Uterus (tissue), 4 donors: ENCODE data around the gene POLR2H. TPM values are rescaled to one million over a fixed set of nuclear protein-coding genes. Genes with fewer than 3 reads are reported as not detected.
"Not testable (repeated sequence)": the region's sequence is repeated elsewhere in the genome, so short reads cannot be mapped to it uniquely, and the experiment has no call there.

Source experiments
- DNase-seq, 2 donors: peaks; one replicate each; pipeline ENCODE4 v3.0.0-alpha.2; 2019 to 2020
- H3K27ac ChIP-seq, 2 donors: fragments of 200-600 bp; sonication (generic); 1 replicate in 1 of 2; 2 replicates in 1 of 2; pipeline ENCODE4 v1.5.1; 2016 to 2018
- H3K27me3 ChIP-seq, 2 donors: fragments of 200-600 bp; sonication (generic); one replicate each; pipeline ENCODE4 v1.5.1; 2018 to 2019; ENCODE audit warnings: control low read depth in 1 of 2
- H3K36me3 ChIP-seq, 2 donors: fragments of 200-600 bp; sonication (generic); one replicate each; pipeline ENCODE4 v1.5.1; 2019; ENCODE audit warnings: control low read depth in 1 of 2
- H3K4me1 ChIP-seq, 2 donors: fragments of 200-600 bp; sonication (generic); one replicate each; pipeline ENCODE4 v1.5.1; 2018 to 2019; ENCODE audit warnings: control low read depth in 1 of 2
- H3K4me3 ChIP-seq, 2 donors: fragments of 200-600 bp; sonication (generic); 1 replicate in 1 of 2; 2 replicates in 1 of 2; pipeline ENCODE4 v1.5.1; 2018 to 2019; ENCODE audit warnings: mild to moderate bottlenecking in 1 of 2
- H3K9me3 ChIP-seq, 2 donors: fragments of 200-600 bp; sonication (generic); one replicate each; pipeline ENCODE4 v1.5.1; 2019; ENCODE audit warnings: control low read depth in 1 of 2
- CTCF ChIP-seq, 4 experiments: fragments of 200-600 bp in 2 of 4; fragments of 450-650 bp in 2 of 4; sonication (generic) in 2 of 4; IDR thresholded peaks; one replicate each; pipeline ENCODE4 v1.5.1; 2016 to 2019; ENCODE audit warnings: antibody characterized with exemption in 4 of 4, mild to moderate bottlenecking in 2 of 4, moderate library complexity in 1 of 4
- POLR2A ChIP-seq, 2 donors: fragments of 450-650 bp; IDR thresholded peaks; one replicate each; pipeline ENCODE4 v1.6.1; 2016; ENCODE audit warnings: antibody characterized with exemption in 2 of 2, mild to moderate bottlenecking in 1 of 2, moderate library complexity in 1 of 2
- intact Hi-C: fragments of 100-400 bp; cut with DNase I; formaldehyde crosslinking; loops from one replicate; pipeline ENCODE4 v1.15.1; 2023; ENCODE audit warnings: low total_unique reads
- total RNA-seq, 4 donors: library from RNA; depleted of rRNA in 3 of 4; stranded (reverse); fragments of >200 nt in 3 of 4; gene quantifications; one replicate each; pipeline versions ENCODE4 v1.1.0 to v1.2.4, GENCODE V29; 2014 to 2023
- donor health status: DM: yes; HTN: yes; CAD: no.

The POLR2H gene
- total RNA-seq, 4 donors from 2014 or later = 52.8 to 103 (median 82.7) TPM

- no peak for TF ChIP-seq POLR2A (IDR thresholded peaks at IDR 0.05)
- Histone ChIP-seq H3K36me3 (no peaks in the 10 kb centered on the region), H3K4me3 (peak overlapping the region; percentile 5 to 25), H3K27me3 (no peaks in the 10 kb centered on the region), H3K9me3 (no peaks in the 10 kb centered on the region), H3K4me1 (peaks cover 6 to 10% of the 10 kb centered on the region in 2 donors), H3K27ac (peak overlapping the region; percentile 96 to 100)
- DNase-seq = no peak
- intact Hi-C loops = no loop called here
These were observed 23.5 kb upstream of the POLR2H start for GRCh38 chr3:184337981-184338380.

- TF ChIP-seq POLR2A (IDR thresholded peaks at IDR 0.05) (peak; percentile 5 to 44), CTCF (IDR thresholded peaks at IDR 0.05) (peak in 2 of 4 experiments; percentile 5 to 25)
- H3K4me1 ChIP-seq = peaks cover 6 to 10% of the 10 kb centered on the region in 2 donors
- H3K27ac ChIP-seq = peak overlapping the region; percentile 96 to 100
- peak; percentile 90 to 96 for DNase-seq
- intact Hi-C loops = no loop called here
- H3K36me3 ChIP-seq = no peaks in the 10 kb centered on the region
- H3K4me3 ChIP-seq = peak overlapping the region; percentile 8 to 25
- H3K9me3 ChIP-seq = no peaks in the 10 kb centered on the region
- H3K27me3 ChIP-seq = no peaks in the 10 kb centered on the region
These were observed 23.0 kb upstream of the POLR2H start for GRCh38 chr3:184338511-184338945.

GRCh38 chr3:184339001-184339400 lies 22.5 kb upstream of the POLR2H start:
- Histone ChIP-seq H3K4me3 (peak overlapping the region; percentile 8 to 25), H3K27me3 (no peaks in the 10 kb centered on the region), H3K9me3 (no peaks in the 10 kb centered on the region), H3K36me3 (no peaks in the 10 kb centered on the region), H3K4me1 (peaks cover 6 to 10% of the 10 kb centered on the region in 2 donors), H3K27ac (peak overlapping the region; percentile 96 to 100)
- no peak for TF ChIP-seq POLR2A (IDR thresholded peaks at IDR 0.05)
- no peak for TF ChIP-seq CTCF (IDR thresholded peaks at IDR 0.05)
- intact Hi-C loops = no loop called here
- DNase-seq = peak in 1 of 2 donors; percentile 34

- H3K9me3 ChIP-seq, DNase-seq, H3K4me3 ChIP-seq, H3K36me3 ChIP-seq, intact Hi-C loops, H3K27me3 ChIP-seq: not testable (repeated sequence)
- H3K27ac ChIP-seq = peak overlapping the region; percentile 96 to 100
- peaks cover 6 to 10% of the 10 kb centered on the region in 2 donors for H3K4me1 ChIP-seq
These were observed 21.9 kb upstream of the POLR2H start for GRCh38 chr3:184339451-184340135.

- intact Hi-C loops = no loop called here
- Histone ChIP-seq H3K4me3 (no peak overlapping the region), H3K27me3 (no peaks in the 10 kb centered on the region), H3K9me3 (no peaks in the 10 kb centered on the region), H3K27ac (no peak overlapping the region), H3K4me1 (peaks cover 6 to 10% of the 10 kb centered on the region in 2 donors), H3K36me3 (no peaks in the 10 kb centered on the region)
- TF ChIP-seq POLR2A (IDR thresholded peaks at IDR 0.05) (no peak), CTCF (IDR thresholded peaks at IDR 0.05) (no peak)
- DNase-seq = no peak
These were observed 19.6 kb upstream of the POLR2H start for GRCh38 chr3:184341925-184342324.

GRCh38 chr3:184343200-184343876 lies 18.2 kb upstream of the POLR2H start:
- Histone ChIP-seq H3K36me3 (no peaks in the 10 kb centered on the region), H3K4me3 (no peak overlapping the region), H3K27ac (no peak overlapping the region), H3K27me3 (no peaks in the 10 kb centered on the region), H3K4me1 (peaks cover 0 to 6% of the 10 kb centered on the region in 2 donors), H3K9me3 (no peaks in the 10 kb centered on the region)
- intact Hi-C loops = no loop called here
- no peak for DNase-seq
- TF ChIP-seq POLR2A (IDR thresholded peaks at IDR 0.05) (no peak), CTCF (IDR thresholded peaks at IDR 0.05) (no peak)
